GM19438 (cell line): ENCODE measurements around the gene PBOV1.

Experiments used
- ATAC-seq: cut with Tn5 transposase; IDR thresholded peaks from one replicate; pipeline ENCODE4 v1.9.1; 2021; ENCODE audit warnings: low read depth; ENCODE audit not compliant: unreplicated experiment

Gene PBOV1

DNA sequence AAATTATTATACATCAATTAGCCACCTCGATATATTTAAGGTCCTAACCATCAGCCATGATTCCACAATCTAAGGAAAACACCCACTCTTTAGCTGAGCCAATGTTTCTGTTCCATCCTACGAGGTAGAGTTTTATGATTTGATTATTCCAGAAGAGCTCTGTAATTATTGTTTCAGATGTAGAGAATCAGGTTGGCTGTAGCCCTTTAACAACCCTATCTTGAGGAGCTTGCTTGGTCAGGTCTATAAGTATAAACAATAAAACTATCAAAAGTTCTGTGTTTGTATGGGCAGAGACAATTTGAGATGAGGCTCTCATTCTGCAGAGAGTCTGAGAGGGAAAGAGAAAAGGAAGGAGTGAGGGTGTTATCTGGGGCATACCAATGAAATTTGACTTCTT lies at the start of gene PBOV1:
PBOV1 (minus strand) TSS at position 43 of the 400 bp plus-strand sequence. CDS start 96 bp downstream, outside the sequence.
- ATAC-seq, result no peak

DNA sequence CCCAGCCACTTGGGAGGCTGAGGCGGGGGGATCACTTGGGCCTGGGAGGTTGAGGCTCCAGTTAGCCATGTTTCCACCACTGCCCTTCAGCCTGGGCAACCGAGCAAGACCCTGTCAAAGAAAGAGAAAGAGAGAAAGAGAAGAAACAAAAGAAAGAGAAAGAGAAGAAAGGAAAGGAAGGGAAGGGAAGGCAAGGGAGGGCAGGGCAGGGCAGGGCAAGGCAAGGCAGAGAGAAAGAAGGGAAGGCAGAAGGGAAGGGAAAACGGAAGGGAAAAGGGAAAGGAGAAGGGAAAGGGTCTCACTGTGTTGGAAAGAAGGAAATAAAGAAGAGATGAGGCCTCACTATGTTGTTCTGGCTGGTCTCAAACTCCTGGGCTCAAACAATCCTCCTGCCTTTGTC lies 47.8 kb upstream of the PBOV1 start:
- no peak for ATAC-seq

DNA sequence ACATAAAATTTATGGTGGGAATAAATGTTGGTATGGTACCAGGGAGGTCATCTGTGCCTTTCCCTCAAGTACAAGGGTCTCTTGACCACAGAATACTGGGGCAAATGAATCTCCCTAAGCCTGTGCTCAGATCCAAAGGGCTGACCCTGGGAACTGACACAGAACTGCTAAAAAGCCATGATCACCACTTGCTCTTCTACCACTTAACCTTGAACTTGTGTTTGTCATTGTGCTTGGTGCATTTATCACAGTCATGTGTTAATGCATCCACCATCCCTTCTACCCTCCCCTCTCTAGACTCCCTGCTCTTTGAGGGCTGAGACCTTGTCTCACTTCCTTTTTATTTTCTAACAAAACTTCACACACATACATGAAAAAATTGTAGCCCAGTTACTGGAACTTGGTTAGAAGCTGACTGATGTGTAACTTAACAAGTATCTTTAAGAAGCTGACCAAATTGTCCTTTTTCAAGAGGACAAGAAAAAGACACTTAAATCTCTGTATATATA lies 46.1 kb upstream of the PBOV1 start:
- no peak for ATAC-seq

DNA sequence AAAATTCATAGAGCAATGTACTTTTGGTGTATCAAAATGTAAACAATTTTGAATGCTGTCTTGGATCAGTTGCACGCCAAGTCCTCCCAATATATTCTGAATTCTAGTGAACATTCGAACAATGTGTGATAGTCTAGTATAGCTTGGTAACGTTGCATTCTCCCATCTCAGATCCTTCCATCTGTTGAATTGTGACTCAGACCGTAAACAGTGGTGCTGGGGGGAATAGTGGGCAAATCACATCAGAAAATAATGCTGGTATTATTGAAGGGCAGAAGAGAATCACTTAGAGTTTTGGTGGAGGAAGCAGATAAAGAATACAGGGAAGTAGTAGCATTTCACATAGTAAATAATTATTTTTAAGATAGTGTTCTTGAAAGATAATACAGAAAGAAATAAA lies 45.7 kb upstream of the PBOV1 start:
- no peak for ATAC-seq

DNA sequence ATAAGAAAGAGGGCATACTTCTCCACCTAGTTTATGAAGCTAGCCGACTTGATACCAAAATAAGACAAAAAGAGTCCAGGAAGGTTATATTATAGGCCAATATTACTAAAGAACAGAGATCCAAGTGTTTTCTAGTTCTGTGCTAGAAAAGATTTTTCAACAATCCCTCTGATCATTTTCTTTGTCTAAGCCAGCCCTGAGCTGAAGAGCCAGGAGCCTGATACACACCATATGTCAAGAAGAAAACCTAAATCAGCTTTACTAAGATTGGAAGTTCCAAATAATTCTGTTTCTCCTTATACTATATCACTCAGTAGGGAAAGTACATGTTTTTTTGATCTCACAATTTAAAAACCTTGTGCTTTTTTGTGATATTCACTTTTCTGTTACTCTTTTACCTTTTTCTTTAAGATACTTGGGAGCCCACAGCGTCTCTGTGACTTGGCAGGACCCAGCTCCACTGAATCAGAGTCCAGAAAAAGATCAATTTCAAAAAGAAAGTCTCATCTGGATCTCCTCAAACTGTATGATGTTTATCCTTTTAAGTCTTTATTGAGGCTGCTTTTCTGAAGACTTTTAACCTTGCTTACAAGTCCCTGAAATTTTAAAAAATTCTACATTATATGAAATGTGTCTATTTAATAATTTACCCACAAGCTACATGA lies 43.0 kb upstream of the PBOV1 start:
- ATAC-seq, result no peak

GRCh38 chr6:138258991-138259390 lies 40.7 kb upstream of the PBOV1 start:
- ATAC-seq, result no peak

DNA sequence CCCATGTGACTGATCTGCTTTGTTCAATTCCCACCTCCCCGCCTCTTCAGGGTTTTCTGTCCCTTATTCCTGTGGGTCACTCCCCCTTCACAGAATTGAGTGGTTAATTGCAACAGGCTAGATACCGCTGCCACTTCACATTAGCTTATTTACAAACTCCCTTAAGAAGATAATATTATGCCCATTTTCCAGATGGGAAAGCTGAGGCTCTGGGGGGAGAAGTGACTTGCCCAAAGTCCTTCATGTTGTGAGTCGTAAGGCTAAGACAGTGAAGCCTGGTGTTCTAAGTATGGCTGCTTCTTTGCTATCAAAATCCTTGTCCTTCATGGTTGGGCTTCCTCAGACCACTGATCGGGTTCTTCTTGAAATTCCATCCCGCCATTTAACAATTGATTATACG lies 39.9 kb upstream of the PBOV1 start:
- ATAC-seq, result no peak

GRCh38 chr6:138257638-138258040 lies 39.3 kb upstream of the PBOV1 start:
- no peak for ATAC-seq

GRCh38 chr6:138255443-138255842 lies 37.2 kb upstream of the PBOV1 start:
- no peak for ATAC-seq

DNA sequence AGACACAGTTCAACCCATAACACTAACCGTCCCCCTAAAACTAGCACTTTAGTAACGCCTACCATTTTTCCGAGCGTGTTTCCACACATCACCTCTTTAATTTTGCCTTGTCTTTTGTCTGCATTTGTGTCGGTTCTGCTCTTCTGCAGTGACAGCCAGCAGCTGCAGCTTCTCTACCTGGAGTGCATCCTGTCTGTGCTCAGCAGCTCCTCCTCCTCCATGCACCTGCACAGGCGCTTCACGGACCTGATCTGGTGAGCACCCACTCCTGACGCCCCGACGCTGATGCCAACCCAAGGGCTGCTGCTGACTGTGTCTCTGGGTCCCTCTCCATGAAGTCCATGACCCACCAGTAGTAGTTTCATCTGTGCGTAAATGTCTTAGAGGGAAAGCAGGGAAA lies 35.4 kb upstream of the PBOV1 start:
- ATAC-seq, result no peak

- no peak for ATAC-seq
Observed at GRCh38 chr6:138250513-138251247, 32.4 kb upstream of the PBOV1 start.

GRCh38 chr6:138250053-138250452 lies 31.8 kb upstream of the PBOV1 start:
- no peak for ATAC-seq

- ATAC-seq, result no peak
Observed at GRCh38 chr6:138248878-138249277, 30.6 kb upstream of the PBOV1 start.

GRCh38 chr6:138248011-138248410 lies 29.7 kb upstream of the PBOV1 start:
- no peak for ATAC-seq

GRCh38 chr6:138246650-138247440 lies 28.6 kb upstream of the PBOV1 start:
- ATAC-seq, result no peak

DNA sequence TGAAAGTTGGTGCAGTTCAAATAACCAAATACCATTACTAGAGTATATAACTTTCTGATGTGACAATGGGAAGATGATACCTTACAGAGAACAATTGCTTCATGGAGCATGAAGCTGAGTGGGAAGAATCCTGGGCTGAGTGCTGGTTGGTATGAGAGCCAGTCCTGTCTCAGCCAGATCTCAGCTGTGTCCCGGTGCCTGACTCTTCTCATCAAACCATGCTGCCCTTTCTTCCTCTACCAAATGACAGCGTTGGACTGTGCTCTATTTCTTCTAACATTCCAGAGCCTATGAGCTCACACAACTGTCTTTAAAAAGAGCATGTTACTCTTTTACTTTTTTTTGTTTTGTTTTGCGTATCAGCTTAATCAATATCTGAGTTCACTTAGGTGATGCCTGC lies 27.5 kb upstream of the PBOV1 start:
- no peak for ATAC-seq

DNA sequence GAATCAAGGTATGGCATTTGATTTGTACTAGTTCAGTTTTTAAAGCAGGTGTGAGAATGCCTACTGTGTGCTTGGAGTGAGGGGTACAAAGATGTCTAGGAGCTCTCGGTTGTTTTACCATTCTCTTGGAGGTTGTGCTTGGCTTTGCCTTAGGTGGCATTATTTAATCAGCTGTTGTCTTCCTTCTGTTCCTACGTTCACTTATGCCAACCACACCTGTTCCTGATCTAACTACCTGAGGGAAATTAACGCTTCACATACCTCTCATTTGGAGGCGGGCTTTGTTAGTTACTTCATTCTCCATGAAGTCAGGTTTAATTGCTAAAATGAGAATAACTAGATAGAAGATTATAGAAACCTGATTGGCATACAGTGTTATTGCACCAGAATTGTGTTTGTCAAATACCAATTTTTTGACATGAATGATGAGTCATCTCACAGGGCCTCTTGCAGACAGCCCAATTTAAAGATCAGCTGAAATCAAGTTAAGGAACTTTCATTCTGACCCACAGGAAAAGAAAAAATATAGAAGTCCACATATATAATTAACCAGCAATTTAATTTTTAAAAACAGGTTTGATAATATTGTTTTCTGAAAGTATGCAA lies 24.8 kb upstream of the PBOV1 start:
- ATAC-seq, result no peak

GRCh38 chr6:138241934-138242333 lies 23.6 kb upstream of the PBOV1 start:
- ATAC-seq, result no peak

GRCh38 chr6:138241381-138241780 lies 23.1 kb upstream of the PBOV1 start:
- no peak for ATAC-seq

GRCh38 chr6:138240476-138241245 lies 22.4 kb upstream of the PBOV1 start:
- ATAC-seq, result no peak
